Ishikawa (cell line): ENCODE results near the gene PPFIBP2.

Experiments
- CEBPB ChIP-seq: IDR thresholded peaks from 2 replicates; pipeline ENCODE4 v1.6.1; 2012
- CREB1 ChIP-seq: IDR thresholded peaks from 2 replicates; pipeline ENCODE4 v1.6.1; 2012; ENCODE audit warnings: low read depth
- EGR1 ChIP-seq: IDR thresholded peaks from 2 replicates; pipeline ENCODE4 v1.6.1; 2012
- EP300 ChIP-seq: IDR thresholded peaks from 2 replicates; pipeline ENCODE4 v1.6.1; 2012; ENCODE audit warnings: borderline replicate concordance
- FOXM1 ChIP-seq: IDR thresholded peaks from 2 replicates; pipeline ENCODE4 v1.6.1; 2012; ENCODE audit warnings: low read depth, borderline replicate concordance
- MAX ChIP-seq: IDR thresholded peaks from 2 replicates; pipeline ENCODE4 v1.6.1; 2012
- NFIC ChIP-seq: IDR thresholded peaks from 2 replicates; pipeline ENCODE4 v1.6.1; 2012
- RAD21 ChIP-seq: IDR thresholded peaks from 2 replicates; pipeline ENCODE4 v1.6.1; 2012; ENCODE audit warnings: low read depth
- REST ChIP-seq: IDR thresholded peaks from 2 replicates; pipeline ENCODE4 v1.6.1; 2012; ENCODE audit warnings: low read depth, mild to moderate bottlenecking
- TAF1 ChIP-seq: IDR thresholded peaks from 2 replicates; pipeline ENCODE4 v1.6.1; 2012; ENCODE audit warnings: low read depth, mild to moderate bottlenecking
- TCF12 ChIP-seq: IDR thresholded peaks from 2 replicates; pipeline ENCODE4 v1.6.1; 2012; ENCODE audit warnings: low read depth
- TEAD4 ChIP-seq: IDR thresholded peaks from 2 replicates; pipeline ENCODE4 v1.6.1; 2012
- YY1 ChIP-seq: IDR thresholded peaks from 2 replicates; pipeline ENCODE4 v1.6.1; 2012; ENCODE audit warnings: low read depth
- ZBTB7A ChIP-seq: IDR thresholded peaks from 2 replicates; pipeline ENCODE4 v1.6.1; 2012; ENCODE audit warnings: low read depth
- TF ChIP-seq, protein P1 (sequence below): IDR thresholded peaks from 2 replicates; pipeline ENCODE4 v1.6.1; 2012

Gene PPFIBP2

GRCh38 chr11:7646866-7647265, 133.1 kb downstream of the PPFIBP2 start:
- TF ChIP-seq TCF12 (no peak), CEBPB (no peak), TEAD4 (no peak), TAF1 (no peak), EGR1 (no peak), RAD21 (no peak), EP300 (no peak), ZBTB7A (no peak), MAX (no peak), CREB1 (no peak)
- TF ChIP-seq, protein P1, sequence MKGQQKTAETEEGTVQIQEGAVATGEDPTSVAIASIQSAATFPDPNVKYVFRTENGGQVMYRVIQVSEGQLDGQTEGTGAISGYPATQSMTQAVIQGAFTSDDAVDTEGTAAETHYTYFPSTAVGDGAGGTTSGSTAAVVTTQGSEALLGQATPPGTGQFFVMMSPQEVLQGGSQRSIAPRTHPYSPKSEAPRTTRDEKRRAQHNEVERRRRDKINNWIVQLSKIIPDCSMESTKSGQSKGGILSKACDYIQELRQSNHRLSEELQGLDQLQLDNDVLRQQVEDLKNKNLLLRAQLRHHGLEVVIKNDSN, result no peak

DNA sequence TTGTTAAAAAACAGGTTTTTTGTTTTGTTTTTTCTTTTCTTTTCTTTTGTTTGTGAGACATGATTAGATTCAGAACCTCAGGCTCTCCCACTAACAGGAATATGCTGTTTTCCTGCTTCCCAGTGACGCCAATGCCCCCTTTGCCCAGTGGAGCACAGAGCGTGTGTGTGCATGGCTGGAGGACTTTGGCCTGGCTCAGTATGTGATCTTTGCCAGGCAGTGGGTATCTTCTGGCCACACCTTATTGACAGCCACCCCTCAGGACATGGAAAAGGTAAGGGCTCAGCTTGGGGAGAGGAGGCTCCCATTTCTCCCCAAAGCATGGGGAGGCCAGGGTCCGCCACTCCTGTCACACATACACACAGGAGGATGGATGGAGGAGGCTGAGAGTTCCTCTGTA, 134.5 kb downstream of the PPFIBP2 start:
- TF ChIP-seq NFIC (no peak), REST (no peak), EGR1 (no peak), FOXM1 (no peak), TEAD4 (no peak), MAX (no peak), CEBPB (no peak), CREB1 (no peak), EP300 (no peak), RAD21 (no peak), YY1 (no peak), TCF12 (no peak)
- TF ChIP-seq, protein P1, result no peak

DNA sequence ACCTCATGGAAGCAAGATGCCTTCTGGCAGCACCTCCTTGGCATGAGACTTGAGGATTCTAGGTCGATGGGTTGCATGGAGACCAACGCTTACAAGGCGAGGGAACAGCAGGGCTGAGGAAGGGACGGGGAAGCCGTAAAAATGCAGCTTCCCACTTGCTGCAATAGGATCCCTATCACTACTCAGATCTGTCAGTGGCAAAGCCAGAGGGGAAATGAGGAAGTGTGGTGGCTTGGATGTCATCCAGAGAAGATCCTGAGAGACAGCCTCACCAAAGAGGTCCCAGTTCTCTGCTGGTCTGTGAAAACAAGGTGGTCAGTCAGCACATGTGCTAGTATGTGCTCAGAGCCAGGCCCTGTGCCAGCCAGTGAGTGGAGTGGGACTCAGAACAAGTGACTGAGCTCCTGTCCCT, 137.3 kb downstream of the PPFIBP2 start:
- TF ChIP-seq TCF12, result no peak
- no peak for TF ChIP-seq CREB1
- TF ChIP-seq, protein P1, result no peak
- no peak for TF ChIP-seq RAD21
- no peak for TF ChIP-seq MAX
- TF ChIP-seq TAF1, result no peak
- no peak for TF ChIP-seq EGR1
- no peak for TF ChIP-seq YY1
- TF ChIP-seq FOXM1, result no peak
- no peak for TF ChIP-seq NFIC
- no peak for TF ChIP-seq REST
- no peak for TF ChIP-seq CEBPB
- TF ChIP-seq ZBTB7A, result no peak
- TF ChIP-seq TEAD4, result no peak
- TF ChIP-seq EP300, result no peak

- TF ChIP-seq NFIC, result no peak
- TF ChIP-seq RAD21, result no peak
- TF ChIP-seq, protein P1, result no peak
Measured at GRCh38 chr11:7651700-7652099, 137.9 kb downstream of the PPFIBP2 start.

GRCh38 chr11:7654195-7654705, 140.5 kb downstream of the PPFIBP2 start:
- TF ChIP-seq EGR1, result no peak
- no peak for TF ChIP-seq FOXM1
- TF ChIP-seq REST, result no peak
- no peak for TF ChIP-seq CEBPB
- TF ChIP-seq ZBTB7A, result no peak
- TF ChIP-seq EP300, result no peak
- no peak for TF ChIP-seq TEAD4
- TF ChIP-seq NFIC, result no peak
- TF ChIP-seq, protein P1, result no peak
- TF ChIP-seq TAF1, result no peak
- no peak for TF ChIP-seq RAD21
- TF ChIP-seq TCF12, result no peak
- no peak for TF ChIP-seq MAX
- no peak for TF ChIP-seq CREB1
- TF ChIP-seq YY1, result no peak
